ENCODE measurements around the gene CYP8B1. TPM values are rescaled to one million over a fixed set of nuclear protein-coding genes. Genes with fewer than 3 reads are reported as not detected.
"Not testable (repeated sequence)": the region's sequence is repeated elsewhere in the genome, so short reads cannot be mapped to it uniquely, and the experiment has no call there.

CYP8B1 gene
- total RNA-seq, 2 experiments from 2014 or later, result not detected

GRCh38 chr3:42900226-42901072, 24.8 kb upstream of the CYP8B1 start:
- DNase-seq (no peak), ATAC-seq (no peak)
- no peak overlapping the region for H3K27ac Mint-ChIP-seq
- POLR2A ChIA-PET, result no interaction called here
- CTCF ChIA-PET, result interaction anchor here (2.1 kb wide), 1 partner anchor 19 kb away, joined by 7 read pairs; no protein-coding TSS in a partner anchor
- H3K36me3 Mint-ChIP-seq (ENCODE audit: low read depth), result peaks cover 8% of the 10 kb centered on the region
- H3K4me1 Mint-ChIP-seq (ENCODE audit: low read depth), result peaks cover 5% of the 10 kb centered on the region
- peaks cover 20% of the 10 kb centered on the region for H3K9me3 Mint-ChIP-seq (ENCODE audit: insufficient read depth)
- peaks cover 17% of the 10 kb centered on the region for H3K27me3 Mint-ChIP-seq (ENCODE audit: low read depth)
- H3K4me3 Mint-ChIP-seq, result no peak overlapping the region

GRCh38 chr3:42898896-42899675, 23.4 kb upstream of the CYP8B1 start:
- Mint-ChIP-seq H3K27me3 (ENCODE audit: low read depth) (peaks cover 6% of the 10 kb centered on the region), H3K4me3 (no peak overlapping the region), H3K36me3 (ENCODE audit: low read depth) (no peaks in the 10 kb centered on the region), H3K27ac (no peak overlapping the region), H3K4me1 (ENCODE audit: low read depth) (peaks cover 8% of the 10 kb centered on the region), H3K9me3 (ENCODE audit: insufficient read depth) (peaks cover 6% of the 10 kb centered on the region)
- POLR2A ChIA-PET, result no interaction called here
- DNase-seq (no peak), ATAC-seq (no peak)
- CTCF ChIA-PET, result interaction anchor here (2.1 kb wide), 1 partner anchor 18 kb away, joined by 7 read pairs; no protein-coding TSS in a partner anchor

- ATAC-seq, result no peak
- H3K36me3 Mint-ChIP-seq (ENCODE audit: low read depth), result no peaks in the 10 kb centered on the region
- CTCF ChIA-PET, result no interaction called here
- H3K27ac Mint-ChIP-seq, result no peak overlapping the region
- POLR2A ChIA-PET, result no interaction called here
- no peaks in the 10 kb centered on the region for H3K9me3 Mint-ChIP-seq (ENCODE audit: insufficient read depth)
- peaks cover 6% of the 10 kb centered on the region for H3K4me1 Mint-ChIP-seq (ENCODE audit: low read depth)
- H3K27me3 Mint-ChIP-seq (ENCODE audit: low read depth), result peaks cover 9% of the 10 kb centered on the region
- H3K4me3 Mint-ChIP-seq, result no peak overlapping the region
- DNase-seq, result no peak
These were observed 19.8 kb upstream of the CYP8B1 start for GRCh38 chr3:42895580-42895868.

- Mint-ChIP-seq H3K27ac (no peak overlapping the region), H3K9me3 (ENCODE audit: insufficient read depth) (no peaks in the 10 kb centered on the region), H3K36me3 (ENCODE audit: low read depth) (no peaks in the 10 kb centered on the region), H3K27me3 (ENCODE audit: low read depth) (peaks cover 11% of the 10 kb centered on the region), H3K4me3 (no peak overlapping the region), H3K4me1 (ENCODE audit: low read depth) (peaks cover 9% of the 10 kb centered on the region)
- ATAC-seq (no peak), DNase-seq (no peak)
- CTCF ChIA-PET, result no interaction called here
- POLR2A ChIA-PET, result no interaction called here
These were observed 19.3 kb upstream of the CYP8B1 start for GRCh38 chr3:42894698-42895579.

- H3K27ac Mint-ChIP-seq, result no peak overlapping the region
- H3K27me3 Mint-ChIP-seq (ENCODE audit: low read depth), result peaks cover 17% of the 10 kb centered on the region
- no peaks in the 10 kb centered on the region for H3K9me3 Mint-ChIP-seq (ENCODE audit: insufficient read depth)
- POLR2A ChIA-PET, result no interaction called here
- DNase-seq (no peak), ATAC-seq (no peak)
- H3K4me1 Mint-ChIP-seq (ENCODE audit: low read depth), result peaks cover 15% of the 10 kb centered on the region
- H3K4me3 Mint-ChIP-seq, result no peak overlapping the region
- CTCF ChIA-PET, result interaction anchor here (1.2 kb wide), 1 partner anchor 9 kb away, joined by 3 read pairs; no protein-coding TSS in a partner anchor
- H3K36me3 Mint-ChIP-seq (ENCODE audit: low read depth), result no peaks in the 10 kb centered on the region
These were observed 17.1 kb upstream of the CYP8B1 start for GRCh38 chr3:42892807-42893206.

- ATAC-seq (no peak), DNase-seq (no peak)
- H3K4me1 Mint-ChIP-seq (ENCODE audit: low read depth), result peaks cover 15% of the 10 kb centered on the region
- CTCF ChIA-PET, result interaction anchor here (1.2 kb wide), 1 partner anchor 10 kb away, joined by 3 read pairs; no protein-coding TSS in a partner anchor
- no peaks in the 10 kb centered on the region for H3K36me3 Mint-ChIP-seq (ENCODE audit: low read depth)
- no peak overlapping the region for H3K4me3 Mint-ChIP-seq
- peaks cover 21% of the 10 kb centered on the region for H3K27me3 Mint-ChIP-seq (ENCODE audit: low read depth)
- POLR2A ChIA-PET, result interaction anchor here (0.9 kb wide), 1 partner anchor 61 kb away, joined by 3 read pairs; no protein-coding TSS in a partner anchor
- H3K27ac Mint-ChIP-seq, result no peak overlapping the region
- H3K9me3 Mint-ChIP-seq (ENCODE audit: insufficient read depth), result no peaks in the 10 kb centered on the region
These were observed 16.5 kb upstream of the CYP8B1 start for GRCh38 chr3:42892169-42892568.

- DNase-seq (no peak), ATAC-seq (no peak)
- H3K36me3 Mint-ChIP-seq (ENCODE audit: low read depth), result no peaks in the 10 kb centered on the region
- ChIA-PET CTCF (interaction anchor here (1.3 kb wide), 1 partner anchor 60 kb away, joined by 4 read pairs; no protein-coding TSS in a partner anchor), POLR2A (no interaction called here)
- no peak overlapping the region for H3K27ac Mint-ChIP-seq
- peaks cover 15% of the 10 kb centered on the region for H3K4me1 Mint-ChIP-seq (ENCODE audit: low read depth)
- no peak overlapping the region for H3K4me3 Mint-ChIP-seq
- peaks cover 24% of the 10 kb centered on the region for H3K27me3 Mint-ChIP-seq (ENCODE audit: low read depth)
- H3K9me3 Mint-ChIP-seq (ENCODE audit: insufficient read depth), result no peaks in the 10 kb centered on the region
These were observed 15.4 kb upstream of the CYP8B1 start for GRCh38 chr3:42891042-42891441.

GRCh38 chr3:42887084-42887483, 11.4 kb upstream of the CYP8B1 start:
- no peak overlapping the region for H3K27ac Mint-ChIP-seq
- ChIA-PET CTCF (no interaction called here), POLR2A (no interaction called here)
- H3K9me3 Mint-ChIP-seq (ENCODE audit: insufficient read depth), result no peaks in the 10 kb centered on the region
- no peak overlapping the region for H3K4me3 Mint-ChIP-seq
- no peaks in the 10 kb centered on the region for H3K36me3 Mint-ChIP-seq (ENCODE audit: low read depth)
- peaks cover 9% of the 10 kb centered on the region for H3K4me1 Mint-ChIP-seq (ENCODE audit: low read depth)
- ATAC-seq (no peak), DNase-seq (no peak)
- H3K27me3 Mint-ChIP-seq (ENCODE audit: low read depth), result peaks cover 22% of the 10 kb centered on the region

- POLR2A ChIA-PET, result no interaction called here
- no peak overlapping the region for H3K4me3 Mint-ChIP-seq
- CTCF ChIA-PET, result no interaction called here
- H3K36me3 Mint-ChIP-seq (ENCODE audit: low read depth), result no peaks in the 10 kb centered on the region
- peaks cover 16% of the 10 kb centered on the region for H3K4me1 Mint-ChIP-seq (ENCODE audit: low read depth)
- peaks cover 15% of the 10 kb centered on the region for H3K27me3 Mint-ChIP-seq (ENCODE audit: low read depth)
- no peak overlapping the region for H3K27ac Mint-ChIP-seq
- no peak for ATAC-seq
- no peak for DNase-seq
- no peaks in the 10 kb centered on the region for H3K9me3 Mint-ChIP-seq (ENCODE audit: insufficient read depth)
These were observed 10.7 kb upstream of the CYP8B1 start for GRCh38 chr3:42886294-42886822.

- no peak overlapping the region for H3K4me3 Mint-ChIP-seq
- no peak for DNase-seq
- CTCF ChIA-PET, result no interaction called here
- no peak overlapping the region for H3K27ac Mint-ChIP-seq
- ATAC-seq, result no peak
- H3K4me1 Mint-ChIP-seq (ENCODE audit: low read depth), result peaks cover 15% of the 10 kb centered on the region
- peaks cover 17% of the 10 kb centered on the region for H3K27me3 Mint-ChIP-seq (ENCODE audit: low read depth)
- H3K36me3 Mint-ChIP-seq (ENCODE audit: low read depth), result no peaks in the 10 kb centered on the region
- POLR2A ChIA-PET, result no interaction called here
- no peaks in the 10 kb centered on the region for H3K9me3 Mint-ChIP-seq (ENCODE audit: insufficient read depth)
These were observed 8.6 kb upstream of the CYP8B1 start for GRCh38 chr3:42884324-42884723.

- ATAC-seq; H3K4me3 Mint-ChIP-seq; DNase-seq; POLR2A ChIA-PET; H3K36me3 Mint-ChIP-seq (ENCODE audit: low read depth); H3K9me3 Mint-ChIP-seq (ENCODE audit: insufficient read depth); H3K27ac Mint-ChIP-seq: not testable (repeated sequence)
- Mint-ChIP-seq H3K4me1 (ENCODE audit: low read depth) (peaks cover 15% of the 10 kb centered on the region), H3K27me3 (ENCODE audit: low read depth) (peaks cover 18% of the 10 kb centered on the region)
- CTCF ChIA-PET, result interaction anchor here (2.5 to 3.0 kb wide), 3 partner anchors 44 to 104 kb away, joined by 8 to 39 read pairs (median 16); no protein-coding TSS in a partner anchor
These were observed 7.7 kb upstream of the CYP8B1 start for GRCh38 chr3:42883251-42883930.

Data from activated CD8-positive, alpha-beta T cell treated with anti-CD3 and anti-CD28 coated beads, Interleukin-2, amount 10 ng/mL, durations not matched to agents 7 days and 5 days (primary cell).